H9 (cell line): ENCODE measurements around the gene RAD54L2. TPM values are rescaled to one million over a fixed set of nuclear protein-coding genes. Genes with fewer than 3 reads are reported as not detected.
A peak's percentile ranks its signal among the peaks of the same experiment; 100 is the strongest.

Experiments
- DNase-seq: peaks from one replicate; pipeline ENCODE4 v3.0.0-alpha.2; 2017
- H2AFZ ChIP-seq: one replicate; pipeline ENCODE4 v1.6.1; 2013; ENCODE audit warnings: mild to moderate bottlenecking, low read length, control low read depth, moderate library complexity
- H2AK5ac ChIP-seq: 2 replicates; pipeline ENCODE4 v1.6.1; 2013; ENCODE audit warnings: low read length, control low read depth, mixed read lengths; ENCODE audit not compliant: insufficient read length
- H2BK120ac ChIP-seq: one replicate; pipeline ENCODE4 v1.6.1; 2013; ENCODE audit warnings: low read depth, mild to moderate bottlenecking, low read length, control low read depth, inconsistent platforms; ENCODE audit not compliant: poor library complexity, severe bottlenecking
- H2BK12ac ChIP-seq: 2 replicates; pipeline ENCODE4 v1.6.1; 2013; ENCODE audit warnings: low read length, control low read depth, mixed read lengths, low read depth; ENCODE audit not compliant: insufficient read length
- H2BK15ac ChIP-seq: 2 replicates; pipeline ENCODE4 v1.6.1; 2013; ENCODE audit warnings: low read depth, low read length, control low read depth
- H2BK20ac ChIP-seq: one replicate; pipeline ENCODE4 v1.6.1; 2013; ENCODE audit warnings: low read depth, mild to moderate bottlenecking, low read length, control low read depth, inconsistent platforms; ENCODE audit not compliant: poor library complexity, severe bottlenecking
- H2BK5ac ChIP-seq: 2 replicates; pipeline ENCODE4 v1.6.1; 2013; ENCODE audit warnings: low read length, control low read depth, mixed read lengths; ENCODE audit not compliant: insufficient read length
- H3K14ac ChIP-seq: 2 replicates; pipeline ENCODE4 v1.6.1; 2013; ENCODE audit warnings: low read length, control low read depth; ENCODE audit not compliant: insufficient read depth
- H3K18ac ChIP-seq: 2 replicates; pipeline ENCODE4 v1.6.1; 2013; ENCODE audit warnings: low read depth, mild to moderate bottlenecking, mixed read lengths, low read length, control low read depth; ENCODE audit not compliant: insufficient read length
- H3K23ac ChIP-seq: 2 replicates; pipeline ENCODE4 v1.6.1; 2013; ENCODE audit warnings: low read length, control low read depth, mixed read lengths, low read depth; ENCODE audit not compliant: insufficient read length
- H3K23me2 ChIP-seq: 2 replicates; pipeline ENCODE4 v1.6.1; 2013; ENCODE audit warnings: low read depth, mild to moderate bottlenecking, mixed read lengths, low read length, control low read depth; ENCODE audit not compliant: insufficient read length, poor library complexity, severe bottlenecking
- H3K27ac ChIP-seq: 2 replicates; pipeline ENCODE4 v1.5.1; 2013; ENCODE audit warnings: low read length, control low read depth, mixed read lengths, low read depth; ENCODE audit not compliant: insufficient read length
- H3K27me3 ChIP-seq: 2 replicates; pipeline ENCODE4 v1.6.1; 2013; ENCODE audit warnings: low read length, control low read depth, inconsistent platforms; ENCODE audit not compliant: insufficient read depth
- H3K4ac ChIP-seq: 2 replicates; pipeline ENCODE4 v1.6.1; 2013; ENCODE audit warnings: low read depth, mild to moderate bottlenecking, control low read depth, inconsistent platforms, low read length, moderate library complexity
- H3K4me1 ChIP-seq: 2 replicates; pipeline ENCODE4 v1.6.1; 2013; ENCODE audit warnings: low read length, control low read depth, inconsistent platforms; ENCODE audit not compliant: insufficient read depth
- H3K4me2 ChIP-seq: 2 replicates; pipeline ENCODE4 v1.6.1; 2013; ENCODE audit warnings: low read length, control low read depth, mixed read lengths; ENCODE audit not compliant: insufficient read length, insufficient read depth
- H3K56ac ChIP-seq: 2 replicates; pipeline ENCODE4 v1.6.1; 2013; ENCODE audit warnings: low read depth, mild to moderate bottlenecking, mixed read lengths, low read length, control low read depth; ENCODE audit not compliant: insufficient read length
- H3K79me1 ChIP-seq: 2 replicates; pipeline ENCODE4 v1.6.1; 2013; ENCODE audit warnings: low read depth, mild to moderate bottlenecking, moderate library complexity, low read length, control low read depth, inconsistent platforms; ENCODE audit not compliant: insufficient read depth, poor library complexity, severe bottlenecking
- H3K79me2 ChIP-seq: 2 replicates; pipeline ENCODE4 v1.6.1; 2013; ENCODE audit warnings: low read length, control low read depth, inconsistent platforms; ENCODE audit not compliant: insufficient read depth
- H3K9ac ChIP-seq: 2 replicates; pipeline ENCODE4 v1.6.1; 2013; ENCODE audit warnings: low read length, control low read depth, mixed read lengths; ENCODE audit not compliant: insufficient read length; ENCODE audit errors: extremely low read depth
- H3K9me3 ChIP-seq: one replicate; pipeline ENCODE4 v1.6.1; 2013; ENCODE audit warnings: low read depth, low read length, inconsistent platforms; ENCODE audit not compliant: control insufficient read depth
- H3T11ph ChIP-seq: one replicate; pipeline ENCODE4 v1.6.1; 2013; ENCODE audit warnings: mild to moderate bottlenecking, low read length, control low read depth, inconsistent platforms
- H4K20me1 ChIP-seq: one replicate; pipeline ENCODE4 v1.6.1; 2013; ENCODE audit not compliant: control insufficient read depth, insufficient read length, insufficient read depth
- H4K5ac ChIP-seq: 2 replicates; pipeline ENCODE4 v1.6.1; 2013; ENCODE audit warnings: low read depth, mild to moderate bottlenecking, mixed read lengths, low read length, control low read depth; ENCODE audit not compliant: insufficient read length
- H4K8ac ChIP-seq: replicated peaks from 2 replicates; pipeline ENCODE4 v1.6.1; 2013; ENCODE audit warnings: low read length, control low read depth, mixed read lengths, low read depth; ENCODE audit not compliant: insufficient read length
- H4K91ac ChIP-seq: 2 replicates; pipeline ENCODE4 v1.6.1; 2013; ENCODE audit warnings: low read depth, mild to moderate bottlenecking, moderate library complexity, mixed read lengths, low read length, control low read depth; ENCODE audit not compliant: insufficient read length
- H3K27ac Mint-ChIP-seq, 3 experiments: 2 replicates in 2 of 3; 3 replicates in 1 of 3; pipeline ENCODE4 v1.8.0; 2020 to 2021; ENCODE audit warnings: mixed read lengths in 3 of 3, mild to moderate bottlenecking in 1 of 3, moderate library complexity in 1 of 3
- H3K27me3 Mint-ChIP-seq: 2 replicates; pipeline ENCODE4 v1.8.0; 2021; ENCODE audit warnings: low read depth, mild to moderate bottlenecking, moderate library complexity, mixed read lengths
- H3K36me3 Mint-ChIP-seq, 3 experiments: 2 replicates in 2 of 3; 3 replicates in 1 of 3; pipeline ENCODE4 v1.8.0; 2020 to 2021; ENCODE audit warnings: low read depth in 3 of 3, mixed read lengths in 3 of 3; ENCODE audit not compliant: insufficient read depth in 1 of 3
- H3K4me1 Mint-ChIP-seq, 2 experiments: 2 replicates each; pipeline ENCODE4 v1.8.0; 2020; ENCODE audit warnings: mixed read lengths in 2 of 2
- H3K4me3 Mint-ChIP-seq, 2 experiments: 2 replicates in 1 of 2; 3 replicates in 1 of 2; pipeline ENCODE4 v1.8.0; 2020 to 2021; ENCODE audit warnings: mild to moderate bottlenecking in 2 of 2, mixed read lengths in 2 of 2, moderate library complexity in 1 of 2
- H3K9me3 Mint-ChIP-seq, 2 experiments: 2 replicates in 1 of 2; 3 replicates in 1 of 2; pipeline ENCODE4 v1.8.0; 2020; ENCODE audit warnings: mild to moderate bottlenecking in 2 of 2, mixed read lengths in 2 of 2, moderate library complexity in 1 of 2
- WGBS: extraction: QIAGEN DNeasy Blood & Tissue Kit; methylation state at CpG from one replicate; pipeline ENCODE4 v1.1.7; 2013; ENCODE audit warnings: missing lambda C conversion rate, low lambda C conversion rate, mixed read lengths; ENCODE audit not compliant: insufficient read length; ENCODE audit errors: extremely low coverage; 5-methylcytosine and 5-hydroxymethylcytosine counted together
- total RNA-seq: library from RNA; stranded (reverse); gene quantifications from 2 replicates; pipeline ENCODE4 v1.2.1, GENCODE V29; 2021
- TF ChIP-seq, protein P1 (sequence below): fragments of 200-600 bp; sonication (generic); conservative IDR thresholded peaks from 3 replicates; pipeline ENCODE4 v1.8.0; 2021; ENCODE audit warnings: antibody characterized with exemption, mild to moderate bottlenecking

RAD54L2 gene
- total RNA-seq, 1 experiment from 2014 or later = 40.7 TPM

- 0 out of 4 replicates have a peak, but pooled peaks cover 0 to 2% of the 10 kb centered on the region in 2 experiments for H3K4me1 Mint-ChIP-seq
- no peak overlapping the region for H3K4ac ChIP-seq
- peak overlapping the region; percentile 70 to 100 (median 92); a peak in 4 of 7 replicates for H3K27ac Mint-ChIP-seq
- H3K79me1 ChIP-seq = no peaks in the 10 kb centered on the region
- H2BK12ac ChIP-seq = no peak overlapping the region
- H3K4me1 ChIP-seq = no peaks in the 10 kb centered on the region
- no peak overlapping the region for H2AFZ ChIP-seq
- H3K79me2 ChIP-seq = peaks cover 9% of the 10 kb centered on the region; the same call in 1 of the 2 replicates
- H4K5ac ChIP-seq = no peak overlapping the region
- no peaks in the 10 kb centered on the region for H3K27me3 Mint-ChIP-seq
- no peak overlapping the region for H4K8ac ChIP-seq
- H2BK15ac ChIP-seq = no peak overlapping the region
- H3K9me3 ChIP-seq = no peaks in the 10 kb centered on the region
- no peak overlapping the region for H3K23ac ChIP-seq
- H3K9ac ChIP-seq = no peak overlapping the region
- peak overlapping the region; percentile 77 for H3K4me2 ChIP-seq
- no peak overlapping the region for H2BK5ac ChIP-seq
- H3K18ac ChIP-seq = no peak overlapping the region
- no peak overlapping the region for H2BK20ac ChIP-seq
- no peak overlapping the region for H2BK120ac ChIP-seq
- TF ChIP-seq, protein P1, sequence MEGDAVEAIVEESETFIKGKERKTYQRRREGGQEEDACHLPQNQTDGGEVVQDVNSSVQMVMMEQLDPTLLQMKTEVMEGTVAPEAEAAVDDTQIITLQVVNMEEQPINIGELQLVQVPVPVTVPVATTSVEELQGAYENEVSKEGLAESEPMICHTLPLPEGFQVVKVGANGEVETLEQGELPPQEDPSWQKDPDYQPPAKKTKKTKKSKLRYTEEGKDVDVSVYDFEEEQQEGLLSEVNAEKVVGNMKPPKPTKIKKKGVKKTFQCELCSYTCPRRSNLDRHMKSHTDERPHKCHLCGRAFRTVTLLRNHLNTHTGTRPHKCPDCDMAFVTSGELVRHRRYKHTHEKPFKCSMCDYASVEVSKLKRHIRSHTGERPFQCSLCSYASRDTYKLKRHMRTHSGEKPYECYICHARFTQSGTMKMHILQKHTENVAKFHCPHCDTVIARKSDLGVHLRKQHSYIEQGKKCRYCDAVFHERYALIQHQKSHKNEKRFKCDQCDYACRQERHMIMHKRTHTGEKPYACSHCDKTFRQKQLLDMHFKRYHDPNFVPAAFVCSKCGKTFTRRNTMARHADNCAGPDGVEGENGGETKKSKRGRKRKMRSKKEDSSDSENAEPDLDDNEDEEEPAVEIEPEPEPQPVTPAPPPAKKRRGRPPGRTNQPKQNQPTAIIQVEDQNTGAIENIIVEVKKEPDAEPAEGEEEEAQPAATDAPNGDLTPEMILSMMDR = no peak
- no peaks in the 10 kb centered on the region for H3K23me2 ChIP-seq
- peak overlapping the region; percentile 91 to 92 for H3K4me3 Mint-ChIP-seq
- no peak overlapping the region for H3T11ph ChIP-seq
- no peaks in the 10 kb centered on the region for H3K27me3 ChIP-seq
- WGBS = no CpG with 5 or more reads among the region's 14 CpGs
- peaks cover 0 to 7% (median 0%) of the 10 kb centered on the region in 3 experiments; a peak in 3 of 7 replicates for H3K36me3 Mint-ChIP-seq
- H4K20me1 ChIP-seq = no peaks in the 10 kb centered on the region
- H3K14ac ChIP-seq = no peak overlapping the region
- H3K27ac ChIP-seq = no peak overlapping the region
- H3K9me3 Mint-ChIP-seq = no peaks in the 10 kb centered on the region; a peak in 2 of 5 replicates
- H4K91ac ChIP-seq = no peak overlapping the region
- no peak for DNase-seq
- no peak overlapping the region for H2AK5ac ChIP-seq
- no peak overlapping the region for H3K56ac ChIP-seq
Observed at GRCh38 chr3:51500632-51501131, 37.8 kb upstream of the RAD54L2 start.
